Endothelial cell of umbilical vein (primary cell): ENCODE measurements around the gene LRRC7. TPM values are rescaled to one million over a fixed set of nuclear protein-coding genes. Genes with fewer than 3 reads are reported as not detected.

Experiments
- BruUV-seq: library from RNA; stranded (reverse); fragments of 400-500 nt; replicated peaks from 2 replicates; lab custom pipeline; 2021; lab: Mats Ljungman, UMichigan
- CTCF ChIA-PET: fragments of 300-600, 350-600 bp; sonication (Branson Sonifier 250); formaldehyde crosslinking; loops from one replicate; lab custom pipeline; 2021; ENCODE audit warnings: antibody characterized with exemption, inconsistent platforms; lab: Charles Lee
- POLR2A ChIA-PET: fragments of 300-600, 350-600 bp; sonication (Branson Sonifier 250); formaldehyde crosslinking; loops from one replicate; lab custom pipeline; 2021; ENCODE audit warnings: antibody characterized with exemption, inconsistent platforms; lab: Charles Lee
- DNase-seq: peaks from one replicate; pipeline ENCODE4 v3.0.0-alpha.2; 2011; ENCODE audit warnings: low read depth, low spot score
- FAIRE-seq: peaks from 2 replicates; lab custom pipeline; 2011; peaks lifted over from hg19 to GRCh38; lab: Jason Lieb, UNC
- H2AFZ ChIP-seq: 2 replicates; pipeline ENCODE4 v1.6.0; 2012; ENCODE audit warnings: low read depth, low read length, control low read depth, inconsistent platforms
- H3K27ac ChIP-seq: 2 replicates; pipeline ENCODE4 v1.5.1; 2011; ENCODE audit warnings: low read depth, mild to moderate bottlenecking, control low read depth, low read length, moderate library complexity; ENCODE audit not compliant: insufficient read depth
- H3K27me3 ChIP-seq, 2 experiments: 2 replicates each; pipeline versions ENCODE4 v1.6.0 to v1.6.1; 2011; ENCODE audit warnings: low read length in 2 of 2, mixed read lengths in 1 of 2; ENCODE audit not compliant: control insufficient read depth in 2 of 2, insufficient read depth in 2 of 2
- H3K36me3 ChIP-seq, 2 experiments: 2 replicates in 1 of 2; 3 replicates in 1 of 2; pipeline ENCODE4 v1.5.1; 2011; ENCODE audit warnings: low read length in 2 of 2, mild to moderate bottlenecking in 1 of 2, moderate library complexity in 1 of 2; ENCODE audit not compliant: control insufficient read depth in 2 of 2, insufficient read depth in 2 of 2; ENCODE audit errors: extremely low read depth in 1 of 2
- H3K4me1 ChIP-seq: 3 replicates; pipeline ENCODE4 v1.5.1; 2011; ENCODE audit warnings: mild to moderate bottlenecking, low read length; ENCODE audit not compliant: control insufficient read depth, insufficient read depth; ENCODE audit errors: extremely low read depth
- H3K4me2 ChIP-seq: 2 replicates; pipeline ENCODE4 v1.6.1; 2011; ENCODE audit warnings: low read length, control low read depth, mixed read lengths; ENCODE audit not compliant: insufficient read depth
- H3K4me3 ChIP-seq, 3 experiments: fragments of 200-600 bp in 1 of 3; sonication (generic), shearing (Covaris generic) in 1 of 3; replicated peaks in 1 of 3; 2 replicates each; pipeline ENCODE4 v1.5.1; 2011 to 2016; ENCODE audit warnings: control low read depth in 3 of 3, low read length in 3 of 3, mild to moderate bottlenecking in 2 of 3, inconsistent platforms in 1 of 3, low read depth in 1 of 3, moderate library complexity in 1 of 3; ENCODE audit not compliant: insufficient read depth in 1 of 3
- H3K79me2 ChIP-seq: 2 replicates; pipeline ENCODE4 v1.6.0; 2012; ENCODE audit warnings: low read length, inconsistent platforms; ENCODE audit not compliant: control insufficient read depth, insufficient read depth
- H3K9ac ChIP-seq: replicated peaks from 2 replicates; pipeline ENCODE3; 2011; ENCODE audit warnings: low read length, control low read depth; ENCODE audit not compliant: insufficient read depth; ENCODE audit errors: extremely low read depth
- H3K9me1 ChIP-seq: replicated peaks from 3 replicates; pipeline ENCODE4 v1.6.0; 2011; ENCODE audit warnings: mild to moderate bottlenecking, low read length; ENCODE audit not compliant: control insufficient read depth, insufficient read depth; ENCODE audit errors: extremely low read depth
- H3K9me3 ChIP-seq: replicated peaks from 2 replicates; pipeline ENCODE4 v1.5.1; 2012; ENCODE audit warnings: low read length, inconsistent platforms; ENCODE audit not compliant: control insufficient read depth, insufficient read depth
- H4K20me1 ChIP-seq: replicated peaks from 2 replicates; pipeline ENCODE3; 2011; ENCODE audit warnings: mild to moderate bottlenecking, low read length; ENCODE audit not compliant: control insufficient read depth, insufficient read depth; ENCODE audit errors: extremely low read depth
- EZH2 ChIP-seq: IDR thresholded peaks from 2 replicates; pipeline ENCODE4 v1.6.1; 2012; ENCODE audit warnings: borderline replicate concordance, low read depth, mild to moderate bottlenecking, moderate library complexity, low read length, inconsistent platforms; ENCODE audit not compliant: severe bottlenecking
- FOS ChIP-seq: IDR thresholded peaks from 2 replicates; pipeline ENCODE4 v1.6.1; 2011; ENCODE audit warnings: mild to moderate bottlenecking, low read length, moderate library complexity, borderline replicate concordance; ENCODE audit not compliant: insufficient read depth
- GATA2 ChIP-seq: IDR thresholded peaks from 2 replicates; pipeline ENCODE4 v1.7.0; 2011; ENCODE audit warnings: low read depth, mild to moderate bottlenecking, moderate library complexity, mixed read lengths, low read length; ENCODE audit not compliant: insufficient read length, insufficient read depth
- JUN ChIP-seq: IDR thresholded peaks from 2 replicates; pipeline ENCODE4 v1.6.1; 2011; ENCODE audit warnings: borderline replicate concordance, low read depth; ENCODE audit not compliant: insufficient read length, insufficient read depth
- MYC ChIP-seq: IDR thresholded peaks from one replicate; pipeline ENCODE4 v1.6.1; 2011; ENCODE audit warnings: mild to moderate bottlenecking, low read depth, low read length
- POLR2A ChIP-seq: IDR thresholded peaks from 2 replicates; pipeline ENCODE4 v1.6.1; 2012; ENCODE audit warnings: low read depth, mild to moderate bottlenecking, control low read depth, low read length
- POLR2AphosphoS5 ChIP-seq: IDR thresholded peaks from 2 replicates; pipeline ENCODE4 v1.6.1; 2012; ENCODE audit warnings: low read depth, mild to moderate bottlenecking, control low read depth, low read length, moderate library complexity; ENCODE audit not compliant: insufficient read depth
- dilution Hi-C: fragments of 300-500 bp; cut with MboI; formaldehyde crosslinking; loops from one replicate; pipeline ENCODE4 v1.15.0; 2019; ENCODE audit warnings: low sequenced_read_pairs; ENCODE audit not compliant: extremely low pct_ligation_motif_present
- intact Hi-C: fragments of 100-400 bp; cut with micrococcal nuclease; formaldehyde crosslinking; loops from one replicate; pipeline ENCODE4 v1.10.0; 2022
- polyA plus RNA-seq, 4 experiments: library from polyadenylated mRNA; depleted of rRNA in 3 of 4; stranded (reverse) in 3 of 4; unstranded in 1 of 4; fragments of >200 nt; gene quantifications; 2 replicates each; pipeline versions ENCODE4 v1.2.1 to v1.2.3, GENCODE V29; 2011 to 2012; ENCODE audit warnings: missing spikeins in 1 of 4
- total RNA-seq: library from RNA; stranded (reverse); gene quantifications from 2 replicates; pipeline ENCODE4 v1.2.3, GENCODE V29; 2021
- TF ChIP-seq, protein P1 (sequence below), 2 donors: IDR thresholded peaks; 1 replicate in 1 of 2; 2 replicates in 1 of 2; pipeline ENCODE4 v1.5.1; 2011; ENCODE audit warnings: low read length in 2 of 2, mild to moderate bottlenecking in 2 of 2, moderate library complexity in 2 of 2, control low read depth in 1 of 2, inconsistent platforms in 1 of 2, low read depth in 1 of 2; ENCODE audit not compliant: insufficient read depth in 1 of 2; ENCODE audit errors: extremely low read depth in 1 of 2
- TF ChIP-seq, protein P2 (sequence below): IDR thresholded peaks from 2 replicates; pipeline ENCODE4 v1.6.1; 2011; ENCODE audit not compliant: insufficient read depth, insufficient read length

Gene LRRC7
- total and polyA plus RNA-seq, 2 donors (not counting 3 experiments of a cell fraction or from before 2014, with no cell fraction given), result 0.11 to 0.58 TPM

DNA sequence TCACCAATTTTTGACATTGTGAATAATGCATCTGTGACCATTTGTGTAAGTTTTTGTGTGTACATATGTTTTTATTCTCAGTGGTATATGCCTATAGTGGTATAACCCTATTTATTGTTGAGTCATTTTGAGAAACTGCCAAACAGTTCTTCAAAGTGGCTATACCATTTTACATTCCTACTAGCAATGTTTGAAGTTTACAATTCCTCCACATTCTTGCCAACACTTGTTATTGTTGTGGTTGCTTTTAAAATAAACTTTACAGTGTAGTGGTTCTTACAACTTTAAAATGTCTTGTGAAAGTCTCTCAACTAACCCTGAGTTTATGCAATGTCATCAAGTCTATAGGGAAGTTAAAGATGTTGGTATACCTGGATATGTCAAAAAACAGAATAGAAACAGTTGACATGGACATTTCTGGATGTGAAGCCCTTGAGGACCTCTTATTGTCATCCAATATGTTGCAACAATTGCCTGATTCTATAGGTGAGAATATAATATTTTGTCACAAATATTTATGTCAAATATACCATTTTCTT lies 418.2 kb downstream of the LRRC7 start:
- no peaks in the 10 kb centered on the region for H3K79me2 ChIP-seq
- H3K36me3 ChIP-seq, result no peaks in the 10 kb centered on the region
- FAIRE-seq (no peak), DNase-seq (no peak)
- H4K20me1 ChIP-seq, result no peaks in the 10 kb centered on the region
- H2AFZ ChIP-seq, result no peak overlapping the region
- ChIA-PET CTCF (no interaction called here), POLR2A (no interaction called here)
- H3K9me1 ChIP-seq, result no peaks in the 10 kb centered on the region
- no peak overlapping the region for H3K27ac ChIP-seq
- H3K27me3 ChIP-seq, result no peaks in the 10 kb centered on the region
- no peak overlapping the region for H3K9ac ChIP-seq
- intact Hi-C loops, result no loop called here
- no peak overlapping the region for H3K4me2 ChIP-seq
- TF ChIP-seq, protein P1, sequence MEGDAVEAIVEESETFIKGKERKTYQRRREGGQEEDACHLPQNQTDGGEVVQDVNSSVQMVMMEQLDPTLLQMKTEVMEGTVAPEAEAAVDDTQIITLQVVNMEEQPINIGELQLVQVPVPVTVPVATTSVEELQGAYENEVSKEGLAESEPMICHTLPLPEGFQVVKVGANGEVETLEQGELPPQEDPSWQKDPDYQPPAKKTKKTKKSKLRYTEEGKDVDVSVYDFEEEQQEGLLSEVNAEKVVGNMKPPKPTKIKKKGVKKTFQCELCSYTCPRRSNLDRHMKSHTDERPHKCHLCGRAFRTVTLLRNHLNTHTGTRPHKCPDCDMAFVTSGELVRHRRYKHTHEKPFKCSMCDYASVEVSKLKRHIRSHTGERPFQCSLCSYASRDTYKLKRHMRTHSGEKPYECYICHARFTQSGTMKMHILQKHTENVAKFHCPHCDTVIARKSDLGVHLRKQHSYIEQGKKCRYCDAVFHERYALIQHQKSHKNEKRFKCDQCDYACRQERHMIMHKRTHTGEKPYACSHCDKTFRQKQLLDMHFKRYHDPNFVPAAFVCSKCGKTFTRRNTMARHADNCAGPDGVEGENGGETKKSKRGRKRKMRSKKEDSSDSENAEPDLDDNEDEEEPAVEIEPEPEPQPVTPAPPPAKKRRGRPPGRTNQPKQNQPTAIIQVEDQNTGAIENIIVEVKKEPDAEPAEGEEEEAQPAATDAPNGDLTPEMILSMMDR (IDR thresholded peaks at IDR 0.05; ENCODE audit: extremely low read depth in 1 of 2, insufficient read depth in 1 of 2, low read depth in 1 of 2, low read length in 2 of 2), result no peak
- TF ChIP-seq POLR2A, result no peak
- TF ChIP-seq, protein P2, sequence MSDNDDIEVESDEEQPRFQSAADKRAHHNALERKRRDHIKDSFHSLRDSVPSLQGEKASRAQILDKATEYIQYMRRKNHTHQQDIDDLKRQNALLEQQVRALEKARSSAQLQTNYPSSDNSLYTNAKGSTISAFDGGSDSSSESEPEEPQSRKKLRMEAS, result no peak
- no peak for TF ChIP-seq GATA2
- no peak for TF ChIP-seq POLR2AphosphoS5
- TF ChIP-seq MYC, result no peak
- no peak for TF ChIP-seq JUN
- TF ChIP-seq FOS, result no peak
- no peak for TF ChIP-seq EZH2
- no TSS peak for BruUV-seq
- dilution Hi-C loops, result no loop called here
- no peaks in the 10 kb centered on the region for H3K4me1 ChIP-seq
- no peak overlapping the region for H3K4me3 ChIP-seq
- H3K9me3 ChIP-seq, result no peaks in the 10 kb centered on the region
